HG02588 (cell line): ENCODE measurements around the gene RPAP2.
"Not testable (repeated sequence)": the region's sequence is repeated elsewhere in the genome, so short reads cannot be mapped to it uniquely, and the experiment has no call there.

Experiments
- ATAC-seq: cut with Tn5 transposase; IDR thresholded peaks from one replicate; pipeline ENCODE4 v1.9.1; 2021; ENCODE audit warnings: mild to moderate bottlenecking, moderate library complexity; ENCODE audit not compliant: unreplicated experiment

RPAP2 gene

DNA sequence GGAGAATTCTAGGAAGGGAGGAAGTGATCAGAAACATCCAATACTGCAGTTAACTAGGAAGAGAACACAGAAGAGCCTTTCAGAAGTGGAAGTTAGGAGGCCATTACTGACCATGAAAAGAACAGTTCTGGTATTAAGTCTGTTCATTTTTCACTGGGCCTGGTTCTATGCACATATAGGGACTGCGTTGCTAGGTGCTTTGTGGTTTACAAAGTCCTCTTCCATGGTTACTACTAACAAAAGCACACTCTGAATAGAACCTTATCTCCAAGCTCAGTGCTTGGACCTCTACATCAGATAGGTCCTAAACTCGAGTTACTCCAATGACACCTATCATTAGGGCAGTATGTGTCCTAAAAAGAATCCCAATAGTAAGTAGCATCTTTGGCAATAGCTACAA is 75.4 kb downstream of the RPAP2 start:
- ATAC-seq: no peak

DNA sequence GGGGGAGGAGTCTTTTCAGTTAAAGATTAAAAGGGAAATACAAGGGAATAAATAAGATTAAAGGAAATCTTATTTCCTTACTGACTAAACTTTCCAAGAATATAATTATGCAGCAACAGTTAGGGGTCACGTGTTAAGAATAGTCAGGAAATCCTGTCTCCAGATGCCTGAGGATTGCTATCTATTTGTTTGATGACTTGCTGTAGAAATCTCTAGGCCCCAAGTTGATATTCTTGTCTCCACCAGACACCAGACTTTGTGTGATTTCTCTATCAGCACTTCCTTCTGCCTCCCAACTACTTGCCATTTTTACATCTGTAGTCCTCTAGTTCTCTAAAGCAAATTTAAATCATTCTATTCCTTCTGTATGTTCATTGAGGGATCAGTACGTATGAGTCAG is 77.5 kb downstream of the RPAP2 start:
- ATAC-seq: no peak

DNA sequence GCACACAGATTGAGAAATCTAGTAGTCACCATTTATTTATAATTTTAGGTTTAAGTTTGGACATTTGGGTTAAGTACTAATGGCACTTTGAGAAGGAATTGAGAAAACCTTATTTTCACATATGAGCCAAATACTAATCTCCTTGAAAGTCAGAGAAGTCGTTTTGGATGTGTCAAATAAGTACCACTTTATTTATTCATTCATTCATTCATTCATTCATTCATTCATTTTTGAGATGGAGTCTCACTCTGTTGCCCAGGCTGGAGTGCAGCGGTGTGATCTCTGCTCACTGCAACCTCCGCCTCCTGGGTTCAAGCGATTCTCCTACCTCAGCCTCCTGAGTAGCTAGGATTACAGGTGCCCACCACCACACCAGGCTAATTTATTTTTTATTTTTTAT is 79.1 kb downstream of the RPAP2 start:
- ATAC-seq: not testable (repeated sequence)

DNA sequence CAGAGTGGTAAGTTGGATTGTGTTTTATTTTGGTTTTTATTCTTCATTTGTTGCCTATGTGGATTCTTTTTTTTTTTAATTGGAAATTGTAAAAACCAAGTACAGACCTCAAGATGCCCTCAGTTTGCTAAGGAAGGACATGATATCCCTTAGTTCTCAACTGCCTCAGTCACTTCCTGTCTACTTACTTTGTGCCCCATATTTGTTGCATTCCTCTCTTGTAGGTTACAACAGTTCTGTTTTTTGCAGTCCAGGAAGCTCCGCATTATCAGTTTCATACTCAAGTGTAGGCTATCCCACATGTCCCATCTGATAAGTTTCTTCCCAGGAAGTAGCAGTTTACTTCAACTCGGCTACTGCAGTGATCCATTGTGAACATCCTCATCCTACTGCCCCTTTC is 82.0 kb downstream of the RPAP2 start:
- ATAC-seq: no peak

DNA sequence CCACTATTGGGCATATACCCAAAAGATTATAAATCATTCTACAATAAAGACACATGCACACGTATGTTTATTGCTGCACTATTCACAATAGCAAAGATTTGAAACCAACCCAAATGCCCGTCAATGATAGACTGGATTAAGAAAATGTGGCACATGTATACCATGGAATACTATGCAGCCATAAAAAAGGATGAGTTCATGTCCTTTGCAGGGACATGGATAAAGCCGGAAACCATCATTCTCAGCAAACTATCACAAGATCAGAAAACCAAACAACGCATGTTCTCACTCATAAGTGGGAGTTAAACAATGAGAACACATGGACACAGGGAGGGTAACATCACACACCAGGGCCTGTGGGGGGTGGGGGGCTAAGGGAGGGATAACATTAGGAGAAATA is 95.1 kb downstream of the RPAP2 start:
- not testable (repeated sequence) for ATAC-seq

DNA sequence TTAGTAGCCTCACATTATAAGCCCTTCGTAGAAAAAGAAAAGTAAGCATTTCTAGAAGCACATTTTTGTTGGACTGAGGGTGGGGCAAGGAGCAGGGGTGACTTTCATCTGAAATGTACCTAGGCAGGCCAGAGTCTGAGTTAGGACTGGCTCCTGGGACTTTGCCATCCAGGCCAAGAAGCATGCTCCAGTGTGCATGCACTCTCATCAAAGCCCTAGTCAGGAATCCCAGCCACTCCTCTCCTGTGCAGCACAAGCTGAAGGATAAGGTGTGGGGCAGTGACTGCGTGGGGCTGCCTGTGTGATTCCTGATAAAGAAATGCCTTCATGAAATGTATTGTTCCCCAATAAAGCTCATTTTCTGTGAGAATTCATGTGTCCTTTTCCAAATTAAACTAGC is 99.7 kb downstream of the RPAP2 start:
- no peak for ATAC-seq

DNA sequence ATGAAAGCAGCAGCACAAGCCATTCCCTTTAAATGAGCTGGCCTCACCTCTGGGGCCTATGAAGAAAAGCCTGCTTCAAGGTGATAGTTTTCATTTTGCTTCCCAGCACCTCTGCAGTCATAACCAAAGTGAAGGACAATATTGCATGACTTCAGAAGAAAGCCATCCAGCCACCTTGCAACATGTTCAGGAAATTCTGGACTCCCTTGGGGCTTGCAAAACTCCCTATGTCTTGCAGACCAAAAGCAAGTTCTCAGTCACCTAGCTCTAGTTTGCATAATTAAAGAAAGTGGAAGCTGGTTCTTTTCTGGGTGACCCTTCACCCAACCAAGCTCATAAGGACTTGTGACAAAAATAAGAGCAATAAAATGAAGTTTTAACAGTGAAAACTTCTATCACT is 100.2 kb downstream of the RPAP2 start:
- peak; percentile 82 for ATAC-seq

DNA sequence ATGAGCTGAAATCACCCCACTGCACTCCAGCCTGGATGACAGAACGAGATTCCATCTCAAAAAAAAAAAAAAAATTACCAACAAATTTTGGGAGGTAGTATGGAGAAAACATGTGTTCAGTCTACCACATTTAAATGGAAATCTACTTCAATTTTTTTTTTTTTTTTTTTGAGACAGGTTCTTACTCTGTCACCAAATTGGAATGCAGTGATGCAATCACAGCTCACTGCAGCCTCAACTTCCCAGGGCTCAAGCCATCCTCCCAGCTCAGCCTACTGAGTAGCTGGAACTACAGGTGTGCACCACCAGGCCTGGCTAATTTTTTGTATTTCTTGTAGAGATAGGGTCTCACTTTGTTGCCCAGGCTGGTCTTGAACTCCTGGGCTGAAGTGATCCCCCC is 105.8 kb downstream of the RPAP2 start:
- ATAC-seq: no peak

DNA sequence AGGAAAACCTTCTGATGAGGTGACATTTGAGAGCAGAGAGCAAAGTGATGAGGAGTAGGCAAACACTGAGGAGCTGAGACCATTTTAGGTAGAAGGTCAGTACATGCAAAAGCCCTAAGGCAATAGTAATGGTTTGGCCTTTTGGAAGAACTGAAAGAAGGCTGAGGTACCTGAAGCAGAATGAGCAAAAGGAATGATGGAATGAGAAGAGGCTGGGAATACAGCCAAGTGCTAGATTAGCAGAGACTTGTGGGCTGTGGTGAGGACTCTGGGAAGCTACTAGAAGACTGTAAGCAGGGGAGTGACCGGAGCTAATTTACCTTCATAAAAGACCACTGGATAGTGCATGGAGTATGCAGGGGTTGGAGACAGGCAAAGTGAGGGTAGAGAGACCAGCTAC is 110.0 kb downstream of the RPAP2 start:
- ATAC-seq: no peak

DNA sequence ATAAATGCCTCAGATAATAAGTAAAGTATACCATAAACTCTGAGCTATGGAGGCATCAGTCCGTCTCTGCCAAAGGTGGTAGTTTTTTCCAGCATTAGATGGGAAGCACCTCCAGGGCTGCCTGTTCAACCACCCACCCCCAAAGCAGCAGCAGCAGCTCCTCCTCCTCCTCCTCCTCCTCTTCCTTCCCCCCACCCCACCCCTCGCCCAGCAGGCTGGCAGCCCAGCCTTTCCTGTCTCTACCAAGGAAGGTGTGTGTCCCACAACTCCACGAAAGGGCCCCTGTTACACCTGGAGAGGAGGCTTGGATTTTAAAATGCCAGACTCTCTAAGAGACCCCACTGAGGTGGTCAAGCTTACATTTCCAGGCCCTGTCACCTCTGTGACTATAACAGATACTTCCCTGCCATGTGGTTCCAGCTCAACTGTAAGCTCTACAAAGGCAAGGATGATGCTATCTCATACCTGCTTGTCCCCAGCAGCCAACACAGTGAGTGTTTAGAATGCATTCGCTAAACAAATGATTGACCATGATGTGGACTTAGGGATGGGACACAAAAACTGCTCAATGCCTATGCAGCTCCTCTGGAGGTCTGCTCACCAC is 111.2 kb downstream of the RPAP2 start:
- no peak for ATAC-seq

DNA sequence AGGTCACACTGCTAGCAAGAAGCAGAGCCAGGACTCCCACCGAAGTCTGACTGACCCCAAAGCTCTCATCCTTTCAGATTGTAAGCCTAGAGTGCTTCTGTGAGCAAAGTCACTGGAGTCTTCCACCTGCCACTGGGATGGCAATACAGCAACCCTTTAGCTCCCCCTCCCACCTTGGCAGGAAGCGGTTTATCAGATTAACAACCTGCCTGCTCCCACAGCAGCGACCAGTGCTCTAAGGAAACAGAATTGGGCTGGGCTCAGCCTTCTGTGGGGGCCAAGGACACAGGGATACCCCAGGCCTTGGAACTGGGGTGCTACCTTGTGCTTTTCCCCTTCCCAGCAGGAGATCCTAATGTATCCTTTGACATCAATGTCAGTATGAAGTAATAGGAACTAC is 111.8 kb downstream of the RPAP2 start:
- ATAC-seq: no peak

DNA sequence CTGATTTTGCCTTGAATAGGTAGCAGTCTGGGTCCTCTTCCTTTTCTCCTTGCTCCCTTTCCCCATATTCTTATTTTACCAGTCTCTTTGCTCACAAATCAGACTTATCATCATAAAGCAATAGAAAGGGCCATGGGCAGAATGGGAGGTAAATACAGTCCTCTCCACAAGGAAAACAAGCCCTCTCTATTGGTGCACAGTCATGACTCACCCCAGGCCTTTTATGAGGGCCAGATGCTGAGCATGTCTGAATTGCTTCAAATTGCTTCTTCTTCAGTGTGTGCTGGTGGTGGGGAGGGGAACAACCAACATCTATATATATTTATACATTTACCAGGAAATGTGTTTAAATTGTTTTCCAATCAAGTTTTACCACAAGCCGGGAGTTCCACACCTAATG is 112.7 kb downstream of the RPAP2 start:
- ATAC-seq: no peak

DNA sequence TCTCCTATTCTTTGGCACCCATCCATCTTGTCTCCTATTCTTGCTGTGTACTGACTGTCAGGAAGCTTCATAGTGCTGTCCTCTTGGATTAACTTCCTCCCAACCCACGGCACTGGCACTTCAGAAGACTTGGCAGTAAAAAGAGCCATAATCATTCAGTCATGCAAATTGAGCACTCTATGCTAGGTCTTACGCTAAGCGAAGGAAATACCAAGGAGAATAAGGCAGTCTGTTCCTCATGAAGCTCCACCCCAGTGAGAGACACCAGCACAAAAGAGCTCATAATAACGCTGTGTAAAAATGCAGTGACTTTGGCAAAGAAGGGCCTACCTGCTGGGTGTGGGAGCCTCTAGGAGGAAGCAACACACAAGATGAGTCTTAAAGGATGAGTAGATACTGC is 120.8 kb downstream of the RPAP2 start:
- no peak for ATAC-seq

DNA sequence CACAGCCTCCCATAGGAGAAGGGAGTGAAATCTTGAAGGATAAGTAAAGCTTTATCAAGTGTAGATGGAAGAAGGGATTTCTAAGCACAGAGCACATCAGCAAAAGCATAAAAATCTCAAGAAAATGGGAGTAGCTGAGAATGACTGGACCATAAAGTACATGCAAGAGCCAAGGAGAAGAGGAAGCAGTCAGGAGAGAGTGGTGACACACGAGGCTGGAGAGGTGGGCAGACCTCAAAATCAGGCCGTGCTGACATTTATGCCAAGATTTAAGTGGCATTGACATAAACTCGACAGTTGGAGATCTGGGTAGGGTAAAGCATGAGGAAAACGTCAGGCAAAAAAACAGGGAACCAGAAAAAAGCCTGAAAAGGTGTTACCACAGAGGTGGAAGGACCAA is 125.5 kb downstream of the RPAP2 start:
- no peak for ATAC-seq

DNA sequence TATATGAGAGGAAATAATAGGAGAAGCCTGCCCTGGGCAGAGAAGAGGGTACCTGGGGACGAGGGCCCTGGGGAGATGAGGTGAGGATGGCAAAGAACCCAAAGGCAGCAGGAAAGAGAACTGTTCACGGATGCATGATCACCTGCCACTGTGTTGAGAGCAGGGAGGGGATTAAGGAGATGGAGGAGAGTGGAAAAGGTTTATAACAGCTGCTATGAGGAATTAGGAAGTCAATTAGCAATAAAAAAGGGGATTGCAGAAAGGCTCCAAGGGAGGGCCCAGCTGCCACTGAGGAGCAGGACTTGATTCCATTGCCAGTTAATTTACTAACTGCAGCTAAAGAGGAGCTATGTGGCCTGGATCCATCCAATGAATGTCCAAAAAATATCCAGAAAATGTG is 126.8 kb downstream of the RPAP2 start:
- ATAC-seq: no peak

DNA sequence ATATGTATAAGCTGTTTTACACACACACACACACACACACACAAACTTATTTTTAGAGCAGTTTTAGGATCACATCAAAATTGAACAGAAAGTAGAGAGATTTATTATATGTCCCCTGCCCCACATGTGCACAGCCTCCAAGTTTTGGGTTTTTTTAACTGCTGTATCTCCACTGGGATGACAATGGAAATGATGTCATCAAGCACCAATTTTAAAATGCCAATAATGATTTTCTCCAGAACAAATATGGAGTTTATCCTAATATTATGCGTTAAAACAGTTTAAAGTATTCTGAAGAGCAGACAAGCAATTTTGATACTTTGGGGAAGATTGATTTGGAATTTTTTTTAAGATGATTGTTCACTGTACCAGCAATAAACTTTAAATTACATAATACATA is 131.2 kb downstream of the RPAP2 start:
- ATAC-seq: no peak

DNA sequence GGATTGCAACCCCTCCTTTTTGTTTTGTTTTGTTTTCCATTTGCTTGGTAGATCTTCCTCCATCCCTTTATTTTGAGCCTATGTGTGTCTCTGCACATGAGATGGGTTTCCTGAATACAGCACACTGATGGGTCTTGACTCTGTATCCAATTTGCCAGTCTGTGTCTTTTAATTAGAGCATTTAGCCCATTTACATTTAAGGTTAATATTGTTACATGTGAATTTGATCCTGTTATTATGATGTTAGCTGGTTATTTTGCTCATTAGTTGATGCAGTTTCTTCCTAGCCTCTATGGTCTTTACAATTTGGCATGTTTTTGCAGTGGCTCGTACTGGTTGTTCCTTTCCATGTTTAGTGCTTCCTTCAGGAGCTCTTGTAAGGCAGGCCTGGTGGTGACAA is 135.7 kb downstream of the RPAP2 start:
- ATAC-seq: not testable (repeated sequence)

DNA sequence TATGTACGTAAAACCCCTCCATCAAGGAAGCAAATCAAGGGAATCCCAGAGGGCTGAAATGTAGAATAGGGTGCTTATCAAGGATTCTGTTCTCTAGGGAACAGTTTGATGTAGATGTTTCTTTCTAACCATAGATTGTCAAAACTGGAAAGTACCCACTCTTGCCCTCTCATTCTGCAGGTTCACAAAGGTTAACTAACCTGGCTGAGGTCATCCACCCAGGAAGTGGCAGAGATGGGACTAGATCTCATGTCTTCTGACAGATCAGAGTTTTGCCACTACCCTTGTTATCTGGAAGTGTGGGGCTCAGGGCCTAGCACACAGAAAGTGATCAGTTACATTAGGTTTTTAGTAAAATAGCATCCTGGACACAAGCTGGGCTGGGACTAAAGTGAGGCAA is 140.4 kb downstream of the RPAP2 start:
- no peak for ATAC-seq

DNA sequence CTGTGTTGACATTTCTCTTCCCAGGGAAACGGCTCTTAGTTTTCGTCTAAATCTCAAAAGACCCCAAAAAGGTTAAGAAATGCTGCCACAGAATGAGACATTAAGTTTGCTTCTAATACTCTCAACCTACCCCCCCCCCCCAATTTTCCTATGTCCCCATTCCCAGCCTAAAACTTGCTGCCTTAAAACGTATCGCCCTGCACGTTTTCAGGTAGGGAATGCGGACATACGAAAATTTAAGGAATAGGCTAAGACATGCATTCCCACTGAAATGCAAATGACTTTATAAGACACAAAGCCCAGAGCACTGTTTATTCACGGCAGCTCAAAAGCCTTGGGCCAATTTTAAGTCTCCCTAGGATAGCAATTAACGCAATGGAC is 142.4 kb downstream of the RPAP2 start:
- ATAC-seq: no peak

DNA sequence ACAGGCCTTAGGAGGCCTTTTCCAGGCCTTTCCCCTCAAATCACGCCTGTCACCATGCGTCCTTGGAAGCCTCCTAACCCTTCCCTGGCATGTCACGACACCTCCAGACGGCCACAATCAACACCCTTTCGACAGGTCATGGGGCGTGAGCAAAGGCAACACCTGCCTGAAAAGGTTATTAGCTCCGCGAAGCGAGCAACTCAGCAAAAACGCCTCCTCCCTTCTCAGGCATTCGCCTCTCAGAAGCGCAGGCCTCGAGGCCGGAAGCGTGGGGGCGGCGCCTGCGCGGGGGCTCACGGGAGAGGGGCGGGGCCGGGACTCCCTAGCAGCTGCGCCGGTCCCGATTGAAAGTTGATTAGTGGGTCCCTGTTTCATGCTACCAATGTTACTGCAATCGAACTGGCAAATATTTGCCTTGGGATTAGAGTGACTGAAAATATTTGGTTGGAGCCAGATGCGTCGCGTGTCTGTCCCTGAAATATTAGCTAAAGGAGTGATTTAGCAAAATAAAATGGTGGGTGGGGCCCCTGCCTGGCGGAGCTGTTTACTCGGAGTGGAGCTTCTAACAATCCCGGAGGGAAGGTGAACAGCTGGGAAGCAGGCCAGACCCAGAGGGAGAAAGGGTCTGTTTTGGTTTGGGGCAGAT is 143.0 kb downstream of the RPAP2 start:
- no peak for ATAC-seq

DNA sequence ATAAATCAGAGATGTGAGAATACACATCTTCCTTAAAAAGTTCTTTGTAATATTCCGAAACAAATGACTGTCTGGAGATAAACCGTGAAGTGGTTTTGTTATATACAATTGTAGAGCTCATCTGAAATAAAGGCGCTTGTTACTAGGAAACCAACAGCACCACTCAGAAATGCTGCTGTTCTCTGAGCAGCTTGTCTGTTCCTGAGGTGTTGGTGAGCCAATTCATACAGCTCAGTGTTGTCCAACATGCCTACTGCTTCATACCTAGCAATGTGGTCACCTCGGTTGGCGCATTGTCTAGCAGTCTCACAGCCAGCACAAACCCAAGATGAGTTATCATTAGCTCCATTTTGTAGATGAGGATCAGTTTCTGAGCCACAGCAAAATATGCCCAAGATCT is 143.5 kb downstream of the RPAP2 start:
- ATAC-seq: no peak

DNA sequence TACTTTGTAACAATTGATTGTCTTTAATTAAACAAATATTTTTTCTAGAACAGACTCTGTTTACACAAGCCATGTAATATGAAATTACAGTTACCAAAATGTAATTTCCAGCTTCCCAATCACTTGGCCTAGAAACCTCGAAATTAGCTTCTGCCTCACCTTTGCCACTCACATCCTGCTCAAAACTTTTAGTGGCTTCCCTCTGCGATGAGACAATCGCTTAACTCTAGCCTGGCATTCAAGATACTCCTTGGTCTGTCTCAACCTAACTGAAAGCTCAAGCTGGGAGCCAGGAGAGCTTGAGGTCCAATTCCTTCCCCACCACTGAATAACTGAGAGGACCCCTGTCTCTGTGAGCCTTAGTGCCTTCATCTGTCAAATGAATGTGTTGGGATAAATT is 145.0 kb downstream of the RPAP2 start:
- ATAC-seq: no peak

DNA sequence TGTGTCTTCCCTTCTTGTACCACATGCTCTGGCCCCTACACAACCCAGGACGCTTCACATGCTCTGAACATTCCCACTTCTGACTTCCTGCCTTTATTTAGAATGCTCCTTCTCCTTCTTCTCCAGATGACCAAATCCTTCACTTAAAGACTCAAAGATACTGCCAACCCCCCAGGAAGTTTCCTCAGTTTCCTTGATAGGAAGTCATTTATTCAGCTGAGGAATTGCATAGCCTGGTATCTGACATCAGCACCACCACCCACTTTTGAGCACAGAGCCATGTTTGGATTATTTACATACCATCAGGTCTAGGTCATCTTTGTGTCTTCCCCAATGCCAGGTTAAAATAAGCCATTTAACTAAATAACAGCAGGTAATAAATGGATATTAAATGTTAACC is 145.5 kb downstream of the RPAP2 start:
- no peak for ATAC-seq
